Esophagus (tissue), 2 donors: ENCODE results near the gene PRR32. TPM values are rescaled to one million over a fixed set of nuclear protein-coding genes. Genes with fewer than 3 reads are reported as not detected.

Source experiments
- H3K27ac ChIP-seq, 2 donors: one replicate each; pipeline ENCODE4 v1.5.1; 2013; ENCODE audit warnings: low read depth in 2 of 2, mild to moderate bottlenecking in 2 of 2, inconsistent platforms in 1 of 2, low read length in 1 of 2, moderate library complexity in 1 of 2
- H3K27me3 ChIP-seq, 2 donors: one replicate each; pipeline ENCODE4 v1.6.1; 2013; ENCODE audit warnings: low read length in 2 of 2, control low read depth in 1 of 2, mild to moderate bottlenecking in 1 of 2; ENCODE audit not compliant: insufficient read depth in 2 of 2, control insufficient read depth in 1 of 2
- H3K36me3 ChIP-seq, 2 donors: one replicate each; pipeline ENCODE4 v1.6.1; 2013; ENCODE audit warnings: low read length in 1 of 2; ENCODE audit not compliant: control insufficient read depth in 2 of 2, insufficient read depth in 2 of 2
- H3K4me1 ChIP-seq, 2 donors: one replicate each; pipeline ENCODE4 v1.6.1; 2013; ENCODE audit warnings: low read length in 1 of 2; ENCODE audit not compliant: control insufficient read depth in 2 of 2, insufficient read depth in 2 of 2
- H3K4me3 ChIP-seq, 2 donors: one replicate each; pipeline ENCODE4 v1.5.1; 2013; ENCODE audit warnings: low read length in 2 of 2, mild to moderate bottlenecking in 2 of 2, low read depth in 1 of 2, moderate library complexity in 1 of 2
- H3K9me3 ChIP-seq, 2 donors: one replicate each; pipeline ENCODE4 v1.6.1; 2013; ENCODE audit warnings: mild to moderate bottlenecking in 2 of 2, low read depth in 1 of 2, low read length in 1 of 2, moderate library complexity in 1 of 2; ENCODE audit not compliant: control insufficient read depth in 2 of 2, insufficient read depth in 1 of 2
- WGBS, 2 donors: extraction: QIAGEN DNeasy Blood & Tissue Kit; methylation state at CpG; one replicate each; pipeline ENCODE4 v1.1.7; 2013; 5-methylcytosine and 5-hydroxymethylcytosine counted together
- polyA plus RNA-seq, 2 donors: library from polyadenylated mRNA; stranded (reverse); fragments of 200-250 nt; gene quantifications; one replicate each; pipeline ENCODE4 v1.2.3, GENCODE V29; 2013
- donor health status: healthy with polysubstance abuse.
- donor health status: Bipolar disorder and iron deficiency.

Gene PRR32
- polyA plus RNA-seq, 2 donors, result not detected

- 30 to 46% methylated on average over 2 of the region's 2 CpGs for WGBS, 2 donors
- H3K27me3 ChIP-seq, result no peaks in the 10 kb centered on the region
- no peak overlapping the region for H3K4me3 ChIP-seq
- no peaks in the 10 kb centered on the region for H3K4me1 ChIP-seq
- H3K27ac ChIP-seq, result no peak overlapping the region
- H3K36me3 ChIP-seq, result no peaks in the 10 kb centered on the region
- H3K9me3 ChIP-seq, result no peaks in the 10 kb centered on the region
These were observed 16.7 kb downstream of the PRR32 start for GRCh38 chrX:126836186-126836585.

GRCh38 chrX:126847143-126847542, 27.6 kb downstream of the PRR32 start:
- Histone ChIP-seq H3K4me1 (no peaks in the 10 kb centered on the region), H3K9me3 (no peaks in the 10 kb centered on the region), H3K27ac (no peak overlapping the region), H3K27me3 (no peaks in the 10 kb centered on the region), H3K36me3 (no peaks in the 10 kb centered on the region), H3K4me3 (no peak overlapping the region)
- WGBS, 2 donors, result 50 to 72% methylated on average over 3 of the region's 3 CpGs

GRCh38 chrX:126855839-126856524, 36.5 kb downstream of the PRR32 start:
- no peak overlapping the region for H3K4me3 ChIP-seq
- H3K9me3 ChIP-seq, result no peaks in the 10 kb centered on the region
- 70 to 90% methylated on average over 5 of the region's 5 CpGs for WGBS, 2 donors
- H3K27me3 ChIP-seq, result no peaks in the 10 kb centered on the region
- no peaks in the 10 kb centered on the region for H3K36me3 ChIP-seq
- no peaks in the 10 kb centered on the region for H3K4me1 ChIP-seq
- H3K27ac ChIP-seq, result no peak overlapping the region
